GM18520 (cell line): ENCODE data around the gene RELCH.
A peak's percentile ranks its signal among the peaks of the same experiment; 100 is the strongest.

Source experiments
- ATAC-seq: cut with Tn5 transposase; IDR thresholded peaks from one replicate; pipeline ENCODE4 v1.9.1; 2021; ENCODE audit not compliant: unreplicated experiment

Gene RELCH

DNA sequence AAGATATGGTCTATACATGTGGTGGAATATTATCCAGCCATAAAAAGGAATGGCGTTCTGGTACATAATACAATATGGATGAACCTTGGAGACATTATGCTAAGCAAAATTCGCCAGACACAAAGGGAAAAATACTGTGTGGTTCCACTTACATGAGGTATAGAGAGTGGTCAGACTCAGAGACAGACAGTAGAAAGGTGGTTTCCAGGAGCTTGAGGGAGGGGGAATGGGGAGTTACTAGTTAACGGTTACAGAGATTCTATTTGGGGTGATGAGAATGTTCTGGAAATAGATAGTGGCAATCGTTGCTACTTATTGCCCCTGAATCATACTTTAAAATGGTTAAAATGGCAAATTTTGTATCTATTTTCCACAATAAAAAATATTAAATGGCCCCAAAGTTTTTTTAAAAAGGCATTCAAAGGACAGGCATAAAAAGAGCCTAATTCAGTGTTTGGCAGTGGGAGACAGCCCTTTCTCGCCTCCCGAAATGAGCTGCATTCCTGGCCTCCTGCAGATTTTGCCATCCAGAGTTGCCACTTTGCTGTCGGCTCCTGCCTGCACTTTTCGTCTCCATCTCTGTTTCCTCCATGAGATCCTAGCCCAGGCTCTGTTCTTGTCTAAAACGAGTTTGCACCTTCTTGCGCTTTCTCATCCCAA, 151.5 kb downstream of the RELCH start:
- ATAC-seq, result peak; percentile 38

DNA sequence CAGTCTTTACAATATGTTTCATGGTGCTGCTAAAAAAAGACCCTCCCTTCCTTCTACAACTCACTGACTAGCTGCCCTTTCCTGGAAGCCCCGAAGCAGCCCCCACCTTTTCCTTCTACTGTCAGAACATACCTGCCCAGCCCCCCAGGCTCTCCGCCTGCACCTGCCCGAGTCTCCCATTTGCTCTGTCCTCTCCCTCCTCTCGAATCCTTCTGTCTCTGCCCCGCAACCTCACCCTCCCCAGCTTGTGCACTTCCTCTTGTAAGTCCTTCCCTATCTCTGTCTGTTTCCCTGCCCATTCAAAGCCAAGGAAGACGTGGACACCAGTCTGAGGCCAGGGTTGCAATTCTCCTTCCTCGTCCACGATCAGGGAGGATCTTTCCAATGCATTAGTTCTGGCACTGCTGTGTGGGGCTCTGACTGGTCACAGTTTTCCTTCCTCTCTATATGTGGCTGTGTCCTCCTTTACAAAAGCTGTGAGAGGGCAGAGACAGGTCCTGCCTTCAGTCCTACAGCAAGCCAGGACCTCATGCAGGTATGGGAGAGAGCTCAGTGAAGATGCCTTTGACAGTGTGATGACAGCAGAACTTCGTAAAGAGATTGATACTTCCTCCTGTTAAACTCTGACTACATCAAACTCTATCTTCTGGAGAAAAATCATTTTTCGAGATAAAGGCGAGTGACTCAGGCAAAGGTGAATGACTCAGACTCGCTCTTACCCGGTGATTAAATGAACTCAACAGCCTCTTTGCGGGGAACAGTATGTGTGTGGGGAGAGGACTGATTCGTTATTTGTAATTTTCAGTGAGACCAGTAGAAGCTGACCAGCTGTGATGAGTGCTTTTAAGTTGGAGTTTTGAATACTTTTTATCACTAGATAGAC, 152.3 kb downstream of the RELCH start:
- ATAC-seq, result no peak

DNA sequence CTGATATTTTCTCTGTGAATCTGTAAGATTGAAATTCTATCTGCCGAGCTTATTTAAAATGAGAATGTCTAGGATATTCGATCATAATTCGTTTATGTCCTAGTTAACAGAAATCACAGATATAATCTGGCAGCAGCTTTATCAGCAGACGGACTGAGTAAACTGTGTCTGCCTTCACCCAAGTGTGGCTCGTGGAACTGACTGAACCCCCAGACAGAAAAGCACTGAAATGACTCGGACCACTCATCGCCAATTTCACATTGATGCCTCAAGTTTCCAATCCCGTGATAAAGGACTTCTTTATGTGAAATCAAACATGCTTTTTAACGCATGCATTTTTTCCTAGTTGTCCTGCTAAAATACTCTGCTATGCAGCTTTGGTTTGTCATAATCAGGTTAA, 153.9 kb downstream of the RELCH start:
- ATAC-seq, result no peak

DNA sequence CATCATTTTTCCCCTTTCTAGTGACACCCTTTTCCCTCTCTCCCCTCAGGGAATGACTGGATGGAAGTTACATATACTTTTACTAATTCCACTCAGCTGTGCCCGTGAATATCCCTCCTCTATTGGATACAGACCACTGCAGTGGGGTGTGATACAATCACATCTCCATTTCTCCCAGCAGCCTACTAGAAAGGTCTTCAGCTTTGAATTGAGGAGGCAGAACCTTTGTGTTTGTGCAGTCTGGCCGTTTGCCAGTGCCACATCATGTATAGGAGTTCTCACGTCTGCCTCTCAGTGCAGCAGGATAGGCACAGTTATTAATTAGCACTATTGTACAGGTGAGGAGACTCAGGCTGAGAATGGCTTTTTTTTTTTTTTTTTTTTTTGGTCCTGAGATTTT, 154.4 kb downstream of the RELCH start:
- ATAC-seq, result no peak

DNA sequence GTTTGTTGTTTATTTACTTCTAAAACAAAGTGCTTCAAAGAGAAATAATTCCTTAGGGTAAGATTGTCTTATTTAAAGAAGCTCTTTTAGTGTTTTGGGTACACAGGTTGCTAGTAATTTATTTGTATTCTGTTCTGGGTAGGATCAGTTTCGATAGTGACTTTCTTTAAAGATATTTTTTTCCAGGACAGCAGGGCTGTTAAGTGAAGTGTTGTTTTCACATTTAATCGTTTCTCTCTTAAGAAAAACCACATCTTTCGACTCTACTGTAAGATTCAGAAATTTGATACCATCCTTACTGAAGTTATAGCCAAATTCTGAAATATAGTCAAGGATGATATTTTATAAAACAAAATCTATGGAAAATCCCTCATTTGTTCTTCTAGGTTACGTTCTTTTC, 155.8 kb downstream of the RELCH start:
- ATAC-seq, result no peak

DNA sequence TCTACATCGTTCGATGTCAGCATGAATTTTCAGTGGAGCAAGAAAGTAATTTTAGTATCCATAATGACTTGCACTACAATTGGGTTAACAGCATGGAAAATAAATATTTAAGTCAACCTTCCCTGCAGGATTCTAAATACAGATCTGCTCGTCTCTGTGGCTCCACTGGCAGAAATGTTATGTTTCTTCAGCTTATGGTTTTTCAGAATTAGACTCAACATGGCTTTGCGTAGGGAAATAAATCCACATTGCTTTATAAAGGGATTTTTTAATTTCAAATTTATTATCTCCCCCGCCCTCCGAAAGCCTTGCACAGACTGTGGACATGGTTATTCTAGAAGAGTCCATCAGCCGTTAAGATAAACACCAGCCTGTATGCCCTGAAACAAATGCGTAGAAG, 156.3 kb downstream of the RELCH start:
- ATAC-seq, result no peak

DNA sequence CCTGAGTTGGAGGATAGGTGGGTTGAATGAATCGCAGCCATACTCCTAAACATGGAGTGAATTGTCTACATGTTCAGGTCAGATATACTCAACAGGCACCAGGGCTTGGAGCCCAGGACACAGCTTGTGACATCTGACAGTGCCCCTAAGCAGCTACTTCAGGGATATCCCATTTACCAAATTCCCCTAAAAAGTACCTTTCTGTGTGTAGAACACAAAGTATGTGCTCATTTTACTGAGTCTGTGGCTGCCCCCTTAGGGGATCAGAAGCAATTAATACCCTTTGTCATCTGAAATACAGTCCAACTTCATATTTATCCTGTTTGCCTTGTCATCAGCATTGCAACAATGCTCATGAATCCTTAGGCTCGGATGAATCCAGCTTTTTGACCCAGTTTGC, 158.9 kb downstream of the RELCH start:
- no peak for ATAC-seq

DNA sequence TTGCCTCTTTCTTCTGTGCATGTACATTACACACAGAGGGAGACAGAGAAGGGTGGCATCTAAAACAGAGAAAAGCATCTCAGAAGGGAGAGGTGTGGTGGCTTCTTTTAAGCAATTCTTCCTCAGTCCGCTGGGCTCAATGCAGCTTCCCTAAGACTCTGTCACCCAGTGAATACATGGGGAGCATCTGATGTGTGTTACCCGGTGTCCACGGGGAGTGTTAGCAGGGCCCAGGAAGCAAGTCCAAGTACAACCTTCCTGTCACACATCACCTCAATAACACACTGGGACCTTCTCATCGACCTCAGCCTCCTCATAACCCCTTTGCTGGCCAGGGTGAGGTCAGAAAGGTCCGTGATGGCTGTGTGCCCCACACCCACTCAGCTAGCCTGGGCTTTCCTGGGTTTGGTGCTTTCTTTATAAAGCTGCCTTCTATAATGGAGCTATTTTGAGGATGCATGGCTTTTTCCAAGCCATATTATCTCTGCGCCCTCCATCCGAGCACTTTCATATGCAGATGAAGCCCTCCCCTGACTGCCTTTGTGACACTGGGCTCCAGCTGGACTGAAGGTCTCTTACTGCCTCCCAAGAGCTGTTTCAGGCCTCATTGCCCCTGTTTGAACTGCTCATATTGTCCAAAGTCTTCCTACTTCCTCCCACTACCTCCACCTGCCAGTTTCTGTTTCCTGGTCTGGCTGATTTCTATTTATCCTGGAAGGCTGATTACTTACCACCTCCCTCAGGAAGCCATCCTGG, 159.5 kb downstream of the RELCH start:
- ATAC-seq, result no peak

DNA sequence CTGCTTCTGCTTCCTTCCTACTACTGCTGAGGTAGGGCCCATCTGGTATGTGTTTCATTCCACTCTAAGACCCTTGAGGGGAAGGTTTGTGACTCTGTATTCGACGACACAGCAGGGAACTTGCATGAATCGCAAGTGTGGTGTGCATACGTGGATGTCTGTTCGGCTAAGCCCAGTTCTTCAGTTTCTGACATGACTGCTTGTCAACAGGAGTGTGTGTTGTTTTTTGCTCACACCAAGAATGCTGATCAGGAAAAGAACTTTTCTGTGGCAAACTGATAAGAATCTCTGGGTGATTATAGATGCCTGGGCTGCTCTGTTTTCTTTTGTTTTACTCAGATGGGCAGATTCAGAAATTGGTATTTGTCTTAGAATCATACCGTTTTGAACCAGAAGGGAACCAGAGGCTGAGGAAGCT, 160.0 kb downstream of the RELCH start:
- no peak for ATAC-seq

DNA sequence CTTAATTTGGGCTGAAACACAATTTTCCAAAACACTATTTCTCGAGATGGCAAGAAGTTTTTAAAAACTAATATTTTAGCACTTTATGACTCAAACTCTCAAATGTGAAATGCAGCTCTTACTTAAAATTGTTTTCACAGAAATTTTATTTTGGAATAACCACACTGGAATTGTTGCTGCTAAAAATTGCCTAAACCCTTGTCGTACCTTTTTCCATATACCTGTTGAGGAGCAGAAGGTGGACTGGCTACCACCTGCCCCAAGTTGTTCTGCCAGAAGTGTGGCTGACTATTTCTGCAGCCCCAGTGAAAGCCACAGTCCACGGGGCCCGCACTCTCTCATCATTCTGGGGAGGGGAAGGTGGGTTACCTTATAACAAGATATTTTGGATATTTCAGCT, 161.4 kb downstream of the RELCH start:
- no peak for ATAC-seq

DNA sequence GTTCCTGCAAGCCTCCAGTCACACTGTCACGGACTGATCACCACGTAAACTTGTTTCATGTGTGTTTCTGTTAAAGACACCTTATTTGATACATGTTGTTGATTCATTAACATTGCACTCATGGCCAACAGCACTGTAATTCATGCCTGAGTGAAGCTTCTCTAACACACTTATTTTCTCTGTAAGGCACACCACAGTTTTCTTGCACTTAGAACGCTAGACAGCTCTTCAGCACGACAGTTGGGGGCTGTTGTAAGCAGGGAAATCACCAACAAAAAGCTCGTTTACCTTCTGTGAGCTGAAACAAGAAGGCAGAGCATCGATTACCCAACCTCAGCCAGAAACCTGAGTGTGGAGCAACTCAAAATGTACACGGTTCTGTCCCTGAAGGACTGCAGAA, 166.1 kb downstream of the RELCH start:
- no peak for ATAC-seq

DNA sequence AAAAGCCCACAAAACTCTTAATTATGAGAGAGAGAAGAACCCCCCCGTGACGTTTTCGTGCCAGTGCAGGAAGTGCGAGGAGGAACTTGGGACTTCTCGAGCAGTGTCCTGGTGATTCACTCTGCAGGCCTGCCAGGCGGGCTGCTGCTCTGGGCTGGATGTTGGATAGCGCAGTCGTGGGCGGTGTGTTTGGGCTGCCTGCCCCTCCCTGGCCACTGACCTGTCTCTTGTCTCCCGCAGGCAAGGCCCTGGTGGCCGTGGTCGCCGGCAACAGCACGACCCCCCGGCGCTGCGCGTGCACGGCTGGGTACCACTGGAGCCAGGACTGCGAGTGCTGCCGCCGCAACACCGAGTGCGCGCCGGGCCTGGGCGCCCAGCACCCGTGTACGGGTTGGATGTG, 167.1 kb downstream of the RELCH start:
- no peak for ATAC-seq

DNA sequence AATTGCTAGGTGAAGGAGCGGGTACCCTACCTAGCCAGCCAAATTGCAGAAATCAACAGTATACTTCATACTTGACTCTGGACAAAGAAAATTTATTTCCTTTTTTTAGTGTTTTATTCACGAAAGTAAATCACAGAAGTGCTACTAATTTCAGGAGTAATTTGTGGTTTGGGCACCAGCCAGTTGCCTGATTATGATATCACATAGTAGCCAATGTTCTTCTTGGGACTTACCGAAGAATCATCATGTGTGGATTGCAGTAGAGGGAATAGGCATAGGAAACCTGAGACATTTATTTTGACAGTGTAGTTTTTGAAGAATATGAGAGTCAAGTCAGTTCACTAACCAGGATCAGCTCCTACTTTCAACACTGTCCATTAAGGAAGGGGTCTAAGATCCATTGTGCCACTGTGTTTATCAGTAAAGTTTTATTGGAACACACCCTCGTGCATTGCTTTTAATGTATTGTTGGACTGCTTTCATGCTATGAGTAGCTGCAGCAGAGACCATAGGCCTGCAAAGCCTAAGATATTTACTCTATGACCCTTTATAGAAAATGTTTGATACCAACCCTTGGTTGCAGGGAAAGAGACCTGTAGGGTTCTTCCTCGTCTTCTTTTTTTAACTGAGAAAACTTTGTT, 170.1 kb downstream of the RELCH start:
- no peak for ATAC-seq
